SK-N-SH treated with all-trans-retinoic acid at 6 μM for 48 hours (cell line): ENCODE results near the gene RAB11FIP3.

Experiments
- CREB5 ChIP-seq: fragments of 250-450 bp; sonication (Bioruptor Pico); IDR thresholded peaks from 2 replicates; pipeline ENCODE4 v1.5.1; 2020; ENCODE audit warnings: low read depth, mild to moderate bottlenecking, moderate library complexity
- TCF4 ChIP-seq: fragments of 250-450 bp; sonication (Bioruptor Pico); IDR thresholded peaks from 2 replicates; pipeline ENCODE4 v1.8.0; 2021; ENCODE audit warnings: mild to moderate bottlenecking, moderate library complexity, borderline replicate concordance
- TOX ChIP-seq: fragments of 250-450 bp; sonication (Bioruptor Pico); IDR thresholded peaks from 2 replicates; pipeline ENCODE4 v1.8.0; 2021; ENCODE audit warnings: mild to moderate bottlenecking, moderate library complexity, borderline replicate concordance

GRCh38 chr16:473046-474043 is 47.9 kb downstream of the RAB11FIP3 start:
- TF ChIP-seq CREB5 (CRISPR knock-in tag) (no peak), TCF4 (CRISPR knock-in tag) (no peak), TOX (CRISPR knock-in tag) (no peak)
